DMS114 treated with DMSO at 0.1 percent for 48 hours (cell line): Measurements from ENCODE around the gene GJD3.

ENCODE experiments used
- DNase-seq: peaks from one replicate; lab custom pipeline; 2025; ENCODE audit not compliant: unreplicated experiment; lab: John Stamatoyannopoulos, UW

The GJD3 gene

GRCh38 chr17:40313668-40314583, 50.6 kb downstream of the GJD3 start:
- DNase-seq, result no peak
